Vagina (tissue), 2 donors: ENCODE measurements around the gene NRAP. TPM values are rescaled to one million over a fixed set of nuclear protein-coding genes. Genes with fewer than 3 reads are reported as not detected.

ENCODE experiments used
- DNase-seq, 2 donors: peaks; one replicate each; pipeline ENCODE4 v3.0.0-alpha.2; 2017; ENCODE audit errors: extremely low spot score in 2 of 2
- H3K27ac ChIP-seq: fragments of 200-600 bp; sonication (generic); one replicate; pipeline ENCODE4 v1.5.1; 2019
- H3K27me3 ChIP-seq: fragments of 200-600 bp; sonication (generic); one replicate; pipeline ENCODE4 v1.5.1; 2019
- H3K36me3 ChIP-seq, 2 donors: fragments of 200-600 bp; sonication (generic); one replicate each; pipeline ENCODE4 v1.5.1; 2017 to 2019
- H3K4me1 ChIP-seq: fragments of 200-600 bp; sonication (generic); one replicate; pipeline ENCODE4 v1.5.1; 2019
- H3K4me3 ChIP-seq, 2 donors: fragments of 200-600 bp; sonication (generic); 1 replicate in 1 of 2; 2 replicates in 1 of 2; pipeline ENCODE4 v1.5.1; 2016 to 2019
- H3K9me3 ChIP-seq: fragments of 200-600 bp; sonication (generic); one replicate; pipeline ENCODE4 v1.5.1; 2019
- POLR2A ChIP-seq, 2 donors: fragments of 450-650 bp; IDR thresholded peaks; one replicate each; pipeline ENCODE4 v1.6.1; 2017; ENCODE audit warnings: antibody characterized with exemption in 2 of 2, mild to moderate bottlenecking in 2 of 2, moderate library complexity in 2 of 2
- POLR2AphosphoS5 ChIP-seq, 2 donors: sonication (generic); formaldehyde crosslinking; IDR thresholded peaks; one replicate each; pipeline ENCODE4 v1.9.0; 2017; ENCODE audit warnings: antibody characterized with exemption in 2 of 2, mild to moderate bottlenecking in 2 of 2, low read depth in 1 of 2; ENCODE audit not compliant: insufficient read depth in 1 of 2
- intact Hi-C: fragments of 100-400 bp; cut with DNase I; formaldehyde crosslinking; loops from one replicate; pipeline ENCODE4 v1.15.1; 2023
- total RNA-seq: library from RNA; depleted of rRNA; stranded (reverse); fragments of >200 nt; gene quantifications from one replicate; pipeline ENCODE4 v1.2.3, GENCODE V29; 2016
- TF ChIP-seq, protein P1 (sequence below), 3 experiments: fragments of 450-650 bp in 2 of 3; fragments of 200-600 bp in 1 of 3; sonication (generic) in 1 of 3; IDR thresholded peaks; one replicate each; pipeline ENCODE4 v1.5.1; 2017 to 2019; ENCODE audit warnings: antibody characterized with exemption in 3 of 3, mild to moderate bottlenecking in 2 of 3, moderate library complexity in 2 of 3

NRAP gene
- total RNA-seq, 1 donor from 2014 or later = not detected

- H3K36me3 ChIP-seq = no peaks in the 10 kb centered on the region
- H3K27me3 ChIP-seq = no peaks in the 10 kb centered on the region
- TF ChIP-seq POLR2AphosphoS5 (IDR thresholded peaks at IDR 0.05; ENCODE audit: insufficient read depth in 1 of 2, low read depth in 1 of 2) (no peak), POLR2A (IDR thresholded peaks at IDR 0.05) (no peak)
- TF ChIP-seq, protein P1, sequence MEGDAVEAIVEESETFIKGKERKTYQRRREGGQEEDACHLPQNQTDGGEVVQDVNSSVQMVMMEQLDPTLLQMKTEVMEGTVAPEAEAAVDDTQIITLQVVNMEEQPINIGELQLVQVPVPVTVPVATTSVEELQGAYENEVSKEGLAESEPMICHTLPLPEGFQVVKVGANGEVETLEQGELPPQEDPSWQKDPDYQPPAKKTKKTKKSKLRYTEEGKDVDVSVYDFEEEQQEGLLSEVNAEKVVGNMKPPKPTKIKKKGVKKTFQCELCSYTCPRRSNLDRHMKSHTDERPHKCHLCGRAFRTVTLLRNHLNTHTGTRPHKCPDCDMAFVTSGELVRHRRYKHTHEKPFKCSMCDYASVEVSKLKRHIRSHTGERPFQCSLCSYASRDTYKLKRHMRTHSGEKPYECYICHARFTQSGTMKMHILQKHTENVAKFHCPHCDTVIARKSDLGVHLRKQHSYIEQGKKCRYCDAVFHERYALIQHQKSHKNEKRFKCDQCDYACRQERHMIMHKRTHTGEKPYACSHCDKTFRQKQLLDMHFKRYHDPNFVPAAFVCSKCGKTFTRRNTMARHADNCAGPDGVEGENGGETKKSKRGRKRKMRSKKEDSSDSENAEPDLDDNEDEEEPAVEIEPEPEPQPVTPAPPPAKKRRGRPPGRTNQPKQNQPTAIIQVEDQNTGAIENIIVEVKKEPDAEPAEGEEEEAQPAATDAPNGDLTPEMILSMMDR (IDR thresholded peaks at IDR 0.05) = no peak
- H3K9me3 ChIP-seq = no peaks in the 10 kb centered on the region
- DNase-seq = no peak
- intact Hi-C loops = no loop called here
- no peaks in the 10 kb centered on the region for H3K4me1 ChIP-seq
- no peak overlapping the region for H3K27ac ChIP-seq
- H3K4me3 ChIP-seq = no peak overlapping the region
Observed at GRCh38 chr10:113541549-113541927, 122.3 kb downstream of the NRAP start.

- intact Hi-C loops = no loop called here
- H3K4me3 ChIP-seq = no peak overlapping the region
- H3K36me3 ChIP-seq = no peaks in the 10 kb centered on the region
- DNase-seq = no peak
- no peaks in the 10 kb centered on the region for H3K9me3 ChIP-seq
- no peaks in the 10 kb centered on the region for H3K4me1 ChIP-seq
- no peaks in the 10 kb centered on the region for H3K27me3 ChIP-seq
- no peak for TF ChIP-seq POLR2A (IDR thresholded peaks at IDR 0.05)
- H3K27ac ChIP-seq = no peak overlapping the region
Observed at GRCh38 chr10:113540845-113541548, 122.8 kb downstream of the NRAP start.

GRCh38 chr10:113539789-113540188, 124.1 kb downstream of the NRAP start:
- no peaks in the 10 kb centered on the region for H3K9me3 ChIP-seq
- H3K4me1 ChIP-seq = no peaks in the 10 kb centered on the region
- DNase-seq = no peak
- H3K27ac ChIP-seq = no peak overlapping the region
- H3K36me3 ChIP-seq = no peaks in the 10 kb centered on the region
- H3K4me3 ChIP-seq = no peak overlapping the region
- H3K27me3 ChIP-seq = no peaks in the 10 kb centered on the region
- TF ChIP-seq, protein P1 (IDR thresholded peaks at IDR 0.05) = no peak
- no peak for TF ChIP-seq POLR2AphosphoS5 (IDR thresholded peaks at IDR 0.05; ENCODE audit: insufficient read depth in 1 of 2, low read depth in 1 of 2)
- TF ChIP-seq POLR2A (IDR thresholded peaks at IDR 0.05) = no peak
- intact Hi-C loops = no loop called here

Other genes with a start within 250 kb of the NRAP start
- not detected for gene HABP2, start 111.0 kb downstream of the NRAP start, total RNA-seq
- 13.8 TPM for gene CASP7, start 15.9 kb upstream of the NRAP start, total RNA-seq
- gene PLEKHS1, start 87.6 kb upstream of the NRAP start, total RNA-seq = not detected
- 3.9 TPM for gene DCLRE1A, start 190.0 kb upstream of the NRAP start, total RNA-seq
- gene NHLRC2, start 190.6 kb upstream of the NRAP start, total RNA-seq = 16.7 TPM